G401.6 (cell line): ENCODE measurements around the gene CCNYL1.

Experiments used
- FAIRE-seq: peaks from 2 replicates; lab custom pipeline; 2012; peaks lifted over from hg19 to GRCh38; lab: Jason Lieb, UNC

The CCNYL1 gene

DNA sequence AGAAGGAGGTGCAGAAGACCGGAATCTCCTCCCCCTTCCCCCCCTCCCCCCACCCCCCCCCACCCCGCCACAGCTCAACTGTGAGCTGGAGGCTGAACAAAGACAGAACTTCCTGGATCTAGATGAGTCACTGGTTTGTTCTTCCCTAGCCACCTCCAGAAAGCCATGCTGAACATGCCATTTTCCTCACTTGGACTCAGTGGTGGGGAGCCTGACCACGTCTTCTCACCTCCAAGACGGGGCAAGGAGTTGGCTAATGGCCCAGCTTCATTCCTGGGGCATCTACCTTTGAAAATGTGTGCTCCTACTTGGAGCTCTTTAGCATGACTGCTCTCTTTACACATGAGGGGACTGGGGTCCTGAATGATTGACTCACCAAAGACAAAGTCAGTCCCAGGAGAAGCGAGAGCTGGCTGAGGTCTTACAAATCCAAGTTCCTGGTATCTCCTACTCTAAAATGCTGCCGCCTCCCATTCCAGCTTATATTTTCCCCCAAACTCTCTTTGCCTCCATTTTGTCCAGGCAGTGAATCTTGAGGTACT lies 80.9 kb downstream of the CCNYL1 start:
- FAIRE-seq, result no peak

- peak; percentile 94 for FAIRE-seq
These were observed 85.3 kb downstream of the CCNYL1 start for GRCh38 chr2:207796585-207797350.

DNA sequence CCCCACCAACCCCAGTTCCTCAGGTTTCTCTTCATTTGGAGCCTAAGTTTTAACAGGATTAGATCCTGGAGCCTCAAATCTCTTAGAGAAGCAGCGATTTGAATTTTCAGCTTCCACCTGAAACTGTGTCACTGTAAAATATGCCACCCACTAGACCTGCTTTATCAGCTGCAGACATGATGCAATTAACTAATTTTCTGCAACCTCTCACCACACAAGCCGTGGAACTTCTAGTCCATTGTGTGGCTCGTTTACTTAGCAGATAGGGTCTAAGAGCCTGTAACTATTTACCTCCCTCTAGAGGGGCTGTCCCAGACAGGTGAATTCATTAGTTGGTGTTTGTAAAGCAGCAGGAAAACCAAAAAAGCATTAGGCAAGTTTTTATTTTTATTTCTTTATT lies 89.8 kb downstream of the CCNYL1 start:
- FAIRE-seq, result no peak

GRCh38 chr2:207802650-207803049 lies 91.2 kb downstream of the CCNYL1 start:
- no peak for FAIRE-seq
